Measurements from ENCODE around the gene ADISSP. TPM values are rescaled to one million over a fixed set of nuclear protein-coding genes. Genes with fewer than 3 reads are reported as not detected.

The ADISSP gene
- total RNA-seq, 3 donors from 2014 or later = 12.3 to 29.3 (median 15.7) TPM

- no peak overlapping the region for H3K27ac ChIP-seq
- no peaks in the 10 kb centered on the region for H3K9me3 ChIP-seq
- no peaks in the 10 kb centered on the region for H3K4me1 ChIP-seq
- H3K36me3 ChIP-seq = no peaks in the 10 kb centered on the region
- peak overlapping the region in 1 of 3 donors; percentile 48 for H3K4me3 ChIP-seq
- no peak for DNase-seq (ENCODE audit: low spot score in 2 of 2)
- TF ChIP-seq POLR2A (IDR thresholded peaks at IDR 0.05) (no peak), CTCF (IDR thresholded peaks at IDR 0.05) (peak in 2 of 3 donors; percentile 39 to 41), POLR2AphosphoS5 (IDR thresholded peaks at IDR 0.05) (no peak)
- intact Hi-C loops (cut with DNase I; ENCODE audit: low total_unique reads) = no loop called here
- peaks cover 7 to 21% of the 10 kb centered on the region in 2 donors for H3K27me3 ChIP-seq
Observed at GRCh38 chr20:3749689-3750531, 17.6 kb downstream of the ADISSP start.

- peaks cover 7 to 21% of the 10 kb centered on the region in 2 donors for H3K27me3 ChIP-seq
- H3K4me3 ChIP-seq = peak overlapping the region in 1 of 3 donors; percentile 48
- intact Hi-C loops (cut with DNase I; ENCODE audit: low total_unique reads) = no loop called here
Observed at GRCh38 chr20:3749087-3749688, 18.4 kb downstream of the ADISSP start.

GRCh38 chr20:3748073-3748472 is 19.5 kb downstream of the ADISSP start:
- Histone ChIP-seq H3K27me3 (peaks cover 7 to 21% of the 10 kb centered on the region in 2 donors), H3K36me3 (no peaks in the 10 kb centered on the region), H3K27ac (no peak overlapping the region), H3K9me3 (no peaks in the 10 kb centered on the region), H3K4me1 (no peaks in the 10 kb centered on the region), H3K4me3 (no peak overlapping the region)
- intact Hi-C loops (cut with DNase I; ENCODE audit: low total_unique reads) = no loop called here
- no peak for DNase-seq (ENCODE audit: low spot score in 2 of 2)
- no peak for TF ChIP-seq POLR2A (IDR thresholded peaks at IDR 0.05)
- TF ChIP-seq CTCF (IDR thresholded peaks at IDR 0.05) = no peak
- no peak for TF ChIP-seq POLR2AphosphoS5 (IDR thresholded peaks at IDR 0.05)

More at GRCh38 chr20:3749087-3749688, 18.4 kb downstream of the ADISSP start:
- Histone ChIP-seq H3K36me3 (no peaks in the 10 kb centered on the region), H3K4me1 (no peaks in the 10 kb centered on the region), H3K9me3 (no peaks in the 10 kb centered on the region), H3K27ac (no peak overlapping the region)
- TF ChIP-seq CTCF (IDR thresholded peaks at IDR 0.05) = no peak
- no peak for TF ChIP-seq POLR2AphosphoS5 (IDR thresholded peaks at IDR 0.05)
- no peak for DNase-seq (ENCODE audit: low spot score in 2 of 2)

GRCh38 chr20:3747471-3747870 is 20.1 kb downstream of the ADISSP start:
- no peak for DNase-seq (ENCODE audit: low spot score in 2 of 2)
- no peaks in the 10 kb centered on the region for H3K9me3 ChIP-seq
- TF ChIP-seq POLR2A (IDR thresholded peaks at IDR 0.05) = no peak
- TF ChIP-seq POLR2AphosphoS5 (IDR thresholded peaks at IDR 0.05) = no peak
- TF ChIP-seq CTCF (IDR thresholded peaks at IDR 0.05) = no peak
- no peak overlapping the region for H3K4me3 ChIP-seq
- intact Hi-C loops (cut with DNase I; ENCODE audit: low total_unique reads) = no loop called here
- no peak overlapping the region for H3K27ac ChIP-seq
- H3K4me1 ChIP-seq = no peaks in the 10 kb centered on the region
- peaks cover 7 to 21% of the 10 kb centered on the region in 2 donors for H3K27me3 ChIP-seq
- no peaks in the 10 kb centered on the region for H3K36me3 ChIP-seq

- H3K36me3 ChIP-seq = no peaks in the 10 kb centered on the region
- no peaks in the 10 kb centered on the region for H3K4me1 ChIP-seq
- H3K27me3 ChIP-seq = peaks cover 6 to 14% of the 10 kb centered on the region in 2 donors
- H3K4me3 ChIP-seq = no peak overlapping the region
- H3K9me3 ChIP-seq = no peaks in the 10 kb centered on the region
- intact Hi-C loops (cut with DNase I; ENCODE audit: low total_unique reads) = no loop called here
- no peak overlapping the region for H3K27ac ChIP-seq
- TF ChIP-seq CTCF (IDR thresholded peaks at IDR 0.05) (no peak), POLR2AphosphoS5 (IDR thresholded peaks at IDR 0.05) (no peak), POLR2A (IDR thresholded peaks at IDR 0.05) (no peak)
- no peak for DNase-seq (ENCODE audit: low spot score in 2 of 2)
Observed at GRCh38 chr20:3745686-3746173, 21.8 kb downstream of the ADISSP start.
